Right lobe of liver (tissue), 4 donors: ENCODE results near the gene GABRA5.

Experiments used
- POLR2A ChIP-seq: fragments of 450-650 bp; IDR thresholded peaks from one replicate; pipeline ENCODE4 v1.6.1; 2017; ENCODE audit warnings: antibody characterized with exemption, mild to moderate bottlenecking
- TF ChIP-seq, protein P1 (sequence below), 4 donors: fragments of 200-600 bp in 3 of 4; fragments of 450-650 bp in 1 of 4; IDR thresholded peaks; one replicate each; pipeline versions ENCODE4 v1.5.1 to v1.8.0; 2016 to 2022; ENCODE audit warnings: antibody characterized with exemption in 4 of 4, mild to moderate bottlenecking in 2 of 4
- donor health status: DM: no; HTN: no; CAD: no.
- donor health status: DM: no; HTN: no; CAD: no.
- donor health status: DM: no; HTN: yes; CAD: no.

DNA sequence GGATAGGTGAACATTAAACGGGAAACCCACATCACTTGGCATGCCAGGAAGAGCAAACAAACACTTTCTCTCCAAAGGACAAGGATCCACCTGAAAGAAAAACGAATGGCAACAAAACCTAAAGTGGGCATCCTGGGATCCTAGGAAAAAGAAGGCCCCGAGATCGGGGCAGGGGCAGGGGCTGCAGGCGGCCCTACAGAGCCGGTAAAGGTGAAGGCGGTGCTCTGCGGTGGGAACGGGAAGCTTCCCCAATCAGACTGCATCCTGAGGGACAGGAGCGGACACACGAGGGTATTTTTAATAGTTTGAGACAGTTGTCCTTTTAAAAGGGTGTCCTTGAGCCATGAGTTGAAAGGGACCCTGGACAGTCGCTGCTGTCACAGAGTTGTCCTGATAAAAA, 24.9 kb upstream of the GABRA5 start:
- TF ChIP-seq POLR2A: no peak
- TF ChIP-seq, protein P1, sequence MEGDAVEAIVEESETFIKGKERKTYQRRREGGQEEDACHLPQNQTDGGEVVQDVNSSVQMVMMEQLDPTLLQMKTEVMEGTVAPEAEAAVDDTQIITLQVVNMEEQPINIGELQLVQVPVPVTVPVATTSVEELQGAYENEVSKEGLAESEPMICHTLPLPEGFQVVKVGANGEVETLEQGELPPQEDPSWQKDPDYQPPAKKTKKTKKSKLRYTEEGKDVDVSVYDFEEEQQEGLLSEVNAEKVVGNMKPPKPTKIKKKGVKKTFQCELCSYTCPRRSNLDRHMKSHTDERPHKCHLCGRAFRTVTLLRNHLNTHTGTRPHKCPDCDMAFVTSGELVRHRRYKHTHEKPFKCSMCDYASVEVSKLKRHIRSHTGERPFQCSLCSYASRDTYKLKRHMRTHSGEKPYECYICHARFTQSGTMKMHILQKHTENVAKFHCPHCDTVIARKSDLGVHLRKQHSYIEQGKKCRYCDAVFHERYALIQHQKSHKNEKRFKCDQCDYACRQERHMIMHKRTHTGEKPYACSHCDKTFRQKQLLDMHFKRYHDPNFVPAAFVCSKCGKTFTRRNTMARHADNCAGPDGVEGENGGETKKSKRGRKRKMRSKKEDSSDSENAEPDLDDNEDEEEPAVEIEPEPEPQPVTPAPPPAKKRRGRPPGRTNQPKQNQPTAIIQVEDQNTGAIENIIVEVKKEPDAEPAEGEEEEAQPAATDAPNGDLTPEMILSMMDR (IDR thresholded peaks at IDR 0.05): no peak
